Activated CD4-positive, alpha-beta T cell treated with anti-CD3 and anti-CD28 coated beads for 36 hours (primary cell): ENCODE data around the gene DLGAP1. TPM values are rescaled to one million over a fixed set of nuclear protein-coding genes. Genes with fewer than 3 reads are reported as not detected.

ENCODE experiments used
- ATAC-seq: fragments of 200-7000 bp; cut with Tn5 transposase; one replicate; pipeline ENCODE4 v1.10.0; 2021; ENCODE audit warnings: mild to moderate bottlenecking, moderate library complexity
- CTCF ChIA-PET: fragments of 350-600 bp; sonication (Branson Sonifier 250); formaldehyde crosslinking; loops from one replicate; lab custom pipeline; 2021; ENCODE audit warnings: antibody characterized with exemption; lab: Charles Lee
- POLR2A ChIA-PET: fragments of 350-600 bp; sonication (Branson Sonifier 250); formaldehyde crosslinking; loops from one replicate; lab custom pipeline; 2021; ENCODE audit warnings: antibody characterized with exemption, inconsistent platforms; lab: Charles Lee
- DNase-seq: peaks from one replicate; pipeline ENCODE4 v3.0.0-alpha.2; 2020
- H3K27ac Mint-ChIP-seq: one replicate; pipeline ENCODE4 v1.8.0; 2021; ENCODE audit warnings: mixed read lengths
- H3K27me3 Mint-ChIP-seq: one replicate; pipeline ENCODE4 v1.8.0; 2021; ENCODE audit warnings: mixed read lengths
- H3K36me3 Mint-ChIP-seq: one replicate; pipeline ENCODE4 v1.8.0; 2021; ENCODE audit warnings: low read depth, mixed read lengths
- H3K4me1 Mint-ChIP-seq: one replicate; pipeline ENCODE4 v1.8.0; 2021; ENCODE audit warnings: mixed read lengths
- H3K4me3 Mint-ChIP-seq: one replicate; pipeline ENCODE4 v1.8.0; 2021; ENCODE audit warnings: mild to moderate bottlenecking, moderate library complexity, mixed read lengths
- H3K9me3 Mint-ChIP-seq: one replicate; pipeline ENCODE4 v1.8.0; 2021; ENCODE audit warnings: low read depth, mixed read lengths
- intact Hi-C, 2 experiments: fragments of 100-400 bp; cut with DNase I in 1 of 2; cut with micrococcal nuclease in 1 of 2; formaldehyde crosslinking; loops; one replicate each; pipeline versions ENCODE4 v1.14.2 to v1.15.1; 2022 to 2024; cut with DNase I, micrococcal nuclease
- total RNA-seq, 2 experiments: library from RNA; stranded (reverse); gene quantifications; one replicate each; pipeline ENCODE4 v1.2.3, GENCODE V29; 2021

Gene DLGAP1
- total RNA-seq, 2 experiments from 2014 or later: 0.14 TPM; not detected in 1

DNA sequence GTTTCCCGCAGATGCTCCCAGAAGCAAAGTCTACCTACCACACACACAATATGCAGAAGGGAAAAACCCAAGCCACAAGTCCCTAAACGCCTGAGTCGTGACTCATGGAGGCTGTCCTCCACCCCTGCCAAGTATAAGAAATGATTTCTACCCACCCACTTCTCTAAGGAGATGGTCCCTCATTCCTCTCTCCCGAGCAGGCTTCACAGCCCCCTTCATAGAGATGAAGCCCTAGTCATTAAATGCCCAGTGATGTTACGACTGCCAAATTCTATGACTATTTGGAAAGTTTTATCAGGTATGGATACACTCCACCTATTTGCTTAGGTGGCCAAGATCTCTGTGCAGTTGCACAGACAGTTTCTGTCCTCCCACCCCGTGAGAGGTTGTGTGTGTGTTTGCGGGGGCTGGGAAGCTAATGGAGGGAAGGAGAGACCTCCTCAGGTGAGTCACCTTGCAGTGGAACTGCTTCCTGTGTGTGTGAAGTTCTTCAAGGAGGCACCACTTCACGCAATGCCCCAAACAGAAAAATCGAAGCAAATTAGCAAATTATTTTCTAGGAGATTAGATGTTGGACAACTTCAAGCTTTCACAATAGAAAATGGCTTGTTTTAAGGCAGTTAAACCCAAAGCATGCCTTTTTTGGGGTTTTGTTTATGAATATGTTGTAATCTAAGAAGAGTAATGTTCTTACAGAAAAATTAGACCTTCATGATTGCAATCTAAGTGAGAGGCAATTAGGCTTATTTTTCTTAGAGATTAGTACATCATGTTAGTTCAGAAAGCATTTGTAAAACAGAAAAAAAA, 830.0 kb downstream of the DLGAP1 start:
- CTCF ChIA-PET: interaction anchor here (0.8 to 1.8 kb wide), 3 partner anchors 40 to 328 kb away, joined by 3 to 8 read pairs (median 3); no protein-coding TSS in a partner anchor
- POLR2A ChIA-PET: interaction anchor here (1.0 kb wide), 1 partner anchor 21 kb away, joined by 3 read pairs; no protein-coding TSS in a partner anchor
- ATAC-seq (peak; percentile 89), DNase-seq (peak; percentile 81)
- Mint-ChIP-seq H3K9me3 (no peaks in the 10 kb centered on the region), H3K4me1 (peaks cover 39% of the 10 kb centered on the region), H3K36me3 (no peaks in the 10 kb centered on the region), H3K27ac (peak overlapping the region; percentile 91), H3K27me3 (no peaks in the 10 kb centered on the region), H3K4me3 (peak overlapping the region; percentile 42)
- intact Hi-C loops: loop anchor here (1.0 to 2.0 kb wide), 7 partner anchors 18 to 146 kb away; no protein-coding TSS in a partner anchor

DNA sequence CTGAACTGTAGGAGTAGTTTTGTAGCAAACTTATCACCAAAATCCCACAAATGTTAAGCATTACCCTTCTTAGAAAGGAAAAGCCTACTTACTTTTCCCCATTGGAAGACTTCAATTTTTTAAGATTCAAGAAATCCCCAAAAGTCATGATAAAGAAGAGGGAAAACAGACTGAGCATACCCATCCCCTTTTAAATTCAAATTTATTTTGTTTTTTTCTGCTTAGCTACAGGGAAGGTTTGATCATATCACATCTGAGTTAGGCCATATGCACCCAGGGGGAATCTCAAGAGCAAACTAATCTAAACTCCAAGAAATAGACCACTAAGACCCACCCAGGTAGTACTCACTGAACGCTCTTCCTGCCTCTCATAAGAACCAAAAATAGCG, 830.6 kb downstream of the DLGAP1 start:
- peak overlapping the region; percentile 42 for H3K4me3 Mint-ChIP-seq
- H3K27me3 Mint-ChIP-seq: no peaks in the 10 kb centered on the region
- POLR2A ChIA-PET: interaction anchor here (1.0 kb wide), 1 partner anchor 21 kb away, joined by 3 read pairs; no protein-coding TSS in a partner anchor
- H3K4me1 Mint-ChIP-seq: peaks cover 39% of the 10 kb centered on the region
- no peaks in the 10 kb centered on the region for H3K9me3 Mint-ChIP-seq
- intact Hi-C loops: loop anchor here (1.0 to 2.0 kb wide), 4 partner anchors 18 to 30 kb away; no protein-coding TSS in a partner anchor
- H3K27ac Mint-ChIP-seq: peak overlapping the region; percentile 91
- CTCF ChIA-PET: interaction anchor here (0.7 to 1.8 kb wide), 7 partner anchors 17 to 327 kb away, joined by 3 to 8 read pairs (median 3); no protein-coding TSS in a partner anchor
- ATAC-seq (no peak), DNase-seq (no peak)
- no peaks in the 10 kb centered on the region for H3K36me3 Mint-ChIP-seq

DNA sequence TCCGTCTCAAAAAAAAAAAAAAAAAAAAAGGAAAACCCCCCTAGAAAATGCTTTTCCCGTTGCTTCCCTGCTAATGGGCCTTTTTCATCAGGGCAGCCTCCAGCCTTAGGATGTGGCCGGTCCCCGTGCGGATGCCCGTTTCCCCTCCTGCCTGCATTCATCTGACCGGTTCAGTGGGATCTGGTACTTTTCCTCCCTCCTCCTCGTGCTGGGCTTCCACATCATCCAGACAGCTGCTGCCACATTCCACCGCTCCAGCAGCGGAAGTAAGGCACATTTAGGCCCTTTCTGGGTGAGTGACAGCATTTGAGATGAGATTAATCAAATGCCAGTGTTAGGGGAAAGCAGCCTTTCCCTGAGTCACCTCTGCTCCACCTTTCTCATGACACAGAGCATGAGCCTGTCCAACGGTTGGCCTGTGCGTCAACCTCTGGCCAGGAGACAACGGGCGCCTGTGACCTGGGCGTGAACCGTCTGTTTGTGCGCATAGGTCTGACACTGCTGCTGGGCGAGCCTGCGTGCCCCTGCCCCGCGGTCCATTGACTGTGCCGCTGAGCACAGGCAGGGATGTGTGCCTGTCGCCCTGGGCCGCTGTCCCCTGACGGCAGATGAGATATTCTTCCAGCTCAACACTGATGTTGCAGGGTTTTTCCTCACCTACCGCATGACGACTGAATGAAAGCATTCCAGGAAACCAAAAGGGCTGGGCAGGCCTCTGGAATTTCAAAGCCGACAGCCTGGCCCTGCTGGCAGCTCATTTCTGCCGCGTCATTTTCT, 831.1 kb downstream of the DLGAP1 start:
- peak; percentile 68 for DNase-seq
- Mint-ChIP-seq H3K36me3 (no peaks in the 10 kb centered on the region), H3K9me3 (no peaks in the 10 kb centered on the region), H3K4me3 (peak overlapping the region; percentile 42), H3K27ac (peak overlapping the region; percentile 91), H3K27me3 (no peaks in the 10 kb centered on the region), H3K4me1 (peaks cover 39% of the 10 kb centered on the region)
- ATAC-seq: peak; percentile 50
- CTCF ChIA-PET: interaction anchor here (0.7 to 1.8 kb wide), 9 partner anchors 12 to 326 kb away, joined by 3 to 8 read pairs (median 3); no protein-coding TSS in a partner anchor
- intact Hi-C loops: loop anchor here (1.0 to 2.0 kb wide), 4 partner anchors 18 to 29 kb away; no protein-coding TSS in a partner anchor
- POLR2A ChIA-PET: interaction anchor here (0.6 kb wide), 1 partner anchor 363 kb away, joined by 7 read pairs; no protein-coding TSS in a partner anchor

DNA sequence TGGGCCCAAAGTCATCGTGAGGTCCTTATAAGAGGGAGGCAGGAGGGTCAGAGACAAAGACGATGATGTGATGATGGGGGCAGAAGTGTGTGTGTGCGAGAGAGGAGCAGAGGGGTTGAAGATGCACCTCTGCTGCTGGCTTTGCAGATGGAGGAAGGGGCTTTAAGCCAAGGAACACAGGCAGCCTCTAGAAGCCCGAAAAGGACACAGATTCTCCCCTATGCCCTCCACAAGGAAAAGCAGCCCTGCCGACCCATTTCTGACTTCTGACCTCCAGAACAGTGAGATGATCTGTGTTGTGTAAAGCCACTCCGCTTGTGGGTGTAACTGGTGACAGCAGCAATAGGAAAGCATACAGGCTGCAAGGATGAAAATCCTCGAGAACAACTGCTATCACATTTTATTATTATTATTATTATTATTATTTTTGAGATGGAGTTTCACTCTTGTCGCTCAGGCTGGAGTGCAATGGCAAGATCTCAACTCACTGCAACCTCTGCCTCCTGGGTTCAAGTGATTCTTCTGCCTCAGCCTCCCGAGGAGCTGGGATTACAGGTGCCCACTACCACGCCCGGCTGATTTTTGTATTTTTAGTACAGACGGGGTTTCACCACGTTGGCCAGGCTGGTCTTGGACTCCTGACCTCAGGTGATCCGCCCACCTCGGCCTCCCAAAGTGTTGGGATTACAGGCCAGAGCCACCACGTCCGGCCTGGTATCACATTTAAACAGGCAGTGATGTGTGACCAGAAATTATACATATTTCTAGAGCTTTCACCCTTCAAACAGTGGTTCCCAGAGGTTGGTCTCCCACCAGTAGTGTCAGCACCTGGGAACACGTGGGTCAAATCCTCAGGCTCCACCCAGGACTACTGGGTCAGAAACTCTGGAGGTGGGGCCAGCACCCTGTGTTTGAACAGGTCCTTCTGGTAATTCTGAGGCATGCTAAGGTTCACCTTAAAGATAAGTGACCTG, 834.7 kb downstream of the DLGAP1 start:
- Mint-ChIP-seq H3K9me3 (no peaks in the 10 kb centered on the region), H3K4me3 (no peak overlapping the region), H3K27ac (no peak overlapping the region), H3K36me3 (no peaks in the 10 kb centered on the region), H3K4me1 (peaks cover 28% of the 10 kb centered on the region), H3K27me3 (no peaks in the 10 kb centered on the region)
- DNase-seq (no peak), ATAC-seq (no peak)
- intact Hi-C loops: no loop called here
- POLR2A ChIA-PET: interaction anchor here (0.6 kb wide), 1 partner anchor 173 kb away, joined by 3 read pairs; no protein-coding TSS in a partner anchor
- CTCF ChIA-PET: interaction anchor here (1.6 kb wide), 1 partner anchor 45 kb away, joined by 6 read pairs; no protein-coding TSS in a partner anchor

DNA sequence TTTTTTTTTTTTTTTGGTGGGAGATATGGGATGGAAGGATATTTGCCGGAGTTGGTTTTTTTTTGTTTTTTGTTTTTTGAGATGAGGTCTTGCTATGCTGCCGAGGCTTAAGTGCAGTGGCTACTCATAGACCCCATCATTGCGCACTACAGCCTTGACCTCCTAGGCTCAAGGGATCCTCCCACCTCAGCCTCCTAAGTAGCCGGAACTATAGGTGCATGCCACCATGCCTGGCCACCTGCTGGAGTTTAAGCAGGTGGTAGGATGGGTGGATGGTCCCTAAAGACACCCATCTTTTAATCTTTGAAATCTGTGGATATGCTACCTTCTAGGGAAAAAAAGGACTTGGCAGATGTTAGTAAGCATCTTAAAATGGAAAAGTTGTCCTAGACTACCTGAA, 835.4 kb downstream of the DLGAP1 start:
- Mint-ChIP-seq H3K27me3 (no peaks in the 10 kb centered on the region), H3K36me3 (no peaks in the 10 kb centered on the region), H3K4me3 (no peak overlapping the region), H3K27ac (no peak overlapping the region), H3K9me3 (no peaks in the 10 kb centered on the region), H3K4me1 (peaks cover 21% of the 10 kb centered on the region)
- ATAC-seq: no peak
- ChIA-PET CTCF (no interaction called here), POLR2A (no interaction called here)
- intact Hi-C loops: no loop called here
- no peak for DNase-seq

DNA sequence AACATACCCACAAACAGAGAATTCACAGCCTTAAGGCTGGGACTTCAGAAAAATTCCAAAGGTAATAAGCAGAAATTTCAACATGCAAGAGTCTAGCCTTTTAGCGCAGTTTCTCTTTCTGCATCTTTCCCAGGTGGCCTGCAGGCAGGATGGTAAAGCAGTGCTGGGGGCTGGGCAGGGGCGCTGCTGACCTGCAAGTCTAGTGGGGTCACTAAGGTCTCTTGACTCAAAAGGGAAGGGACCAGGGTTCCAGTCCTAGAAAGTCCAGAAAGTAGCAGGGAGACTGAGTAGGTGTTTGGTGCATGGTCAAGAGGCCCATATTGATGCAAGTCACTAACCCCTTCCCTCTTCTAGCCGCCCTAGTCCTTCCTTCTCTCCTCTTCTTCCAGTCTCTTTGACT, 835.9 kb downstream of the DLGAP1 start:
- no peaks in the 10 kb centered on the region for H3K9me3 Mint-ChIP-seq
- CTCF ChIA-PET: no interaction called here
- no peak overlapping the region for H3K4me3 Mint-ChIP-seq
- no peaks in the 10 kb centered on the region for H3K27me3 Mint-ChIP-seq
- POLR2A ChIA-PET: no interaction called here
- H3K27ac Mint-ChIP-seq: no peak overlapping the region
- ATAC-seq (no peak), DNase-seq (no peak)
- no peaks in the 10 kb centered on the region for H3K36me3 Mint-ChIP-seq
- intact Hi-C loops: no loop called here
- H3K4me1 Mint-ChIP-seq: peaks cover 16% of the 10 kb centered on the region

DNA sequence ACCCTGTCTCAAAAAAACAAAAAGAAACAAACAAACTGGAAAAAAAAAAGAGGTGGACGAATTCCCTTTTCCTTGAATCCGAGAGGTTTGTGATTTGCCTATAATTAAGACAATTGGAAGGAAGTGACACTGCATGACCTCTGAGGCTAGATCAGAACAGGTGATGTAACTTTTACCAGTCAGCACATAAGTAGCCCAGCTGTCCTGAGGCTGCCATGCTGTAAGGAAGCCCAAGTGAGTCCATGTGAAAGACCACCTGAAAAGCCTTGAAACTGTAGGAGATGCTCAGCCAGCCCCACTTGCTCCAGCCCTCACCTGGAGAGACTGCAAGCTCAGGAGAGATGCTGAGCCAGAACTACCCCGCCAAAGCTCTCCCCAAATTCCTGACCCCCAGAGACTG, 838.4 kb downstream of the DLGAP1 start:
- Mint-ChIP-seq H3K27ac (no peak overlapping the region), H3K27me3 (no peaks in the 10 kb centered on the region), H3K36me3 (no peaks in the 10 kb centered on the region), H3K4me1 (no peaks in the 10 kb centered on the region), H3K9me3 (no peaks in the 10 kb centered on the region), H3K4me3 (no peak overlapping the region)
- no peak for ATAC-seq
- CTCF ChIA-PET: interaction anchor here (0.6 kb wide), 1 partner anchor 517 kb away, joined by 3 read pairs; no protein-coding TSS in a partner anchor
- intact Hi-C loops: no loop called here
- no peak for DNase-seq
- POLR2A ChIA-PET: no interaction called here

DNA sequence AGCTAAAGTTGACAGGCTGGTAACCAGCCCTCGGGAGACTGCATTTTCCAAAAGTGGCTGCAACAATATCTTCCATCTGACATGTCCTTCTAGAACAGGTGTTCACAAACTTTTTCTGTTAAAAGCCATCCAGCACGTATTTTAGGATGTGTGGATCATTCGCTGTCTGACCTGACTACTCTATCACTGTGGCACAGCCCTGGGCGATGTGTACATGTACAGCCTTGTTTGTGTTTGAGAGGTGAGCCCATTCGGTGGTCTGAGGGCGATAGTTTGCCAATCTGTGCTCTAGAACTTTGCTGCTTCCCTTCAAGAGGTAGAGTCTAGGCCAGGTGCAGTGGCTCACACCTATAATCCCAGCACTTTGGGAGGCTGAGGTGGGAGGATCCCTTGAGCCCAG, 839.0 kb downstream of the DLGAP1 start:
- intact Hi-C loops: no loop called here

DNA sequence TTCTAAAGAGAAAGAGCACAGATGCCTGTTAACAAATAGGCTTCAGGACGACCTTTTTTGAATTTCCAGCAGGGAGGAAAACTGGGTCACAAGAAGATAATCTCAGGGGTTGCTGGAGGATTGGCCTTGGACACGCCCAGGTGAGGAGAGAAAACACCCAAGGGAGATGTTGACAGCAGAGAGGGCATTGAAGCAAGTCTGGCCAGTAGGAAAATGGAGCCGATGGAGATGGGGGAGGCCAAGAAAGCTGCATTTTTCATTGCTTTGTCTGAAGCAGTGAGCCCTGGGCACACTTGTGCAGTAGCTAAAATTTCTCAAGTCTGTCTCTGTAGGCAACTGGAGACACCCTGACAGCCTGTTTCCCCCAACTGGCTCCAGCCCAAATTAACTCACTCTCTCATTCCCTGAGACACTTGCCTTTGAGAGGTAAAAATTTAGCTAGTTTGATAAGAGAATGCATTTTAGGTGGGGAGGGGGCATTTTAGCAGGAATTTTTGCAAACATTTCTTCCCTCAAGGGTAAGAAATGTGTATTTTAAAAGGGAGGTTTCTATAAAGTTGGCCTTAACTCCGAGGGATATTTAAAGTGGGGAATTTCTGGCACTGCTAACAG, 839.6 kb downstream of the DLGAP1 start:
- Mint-ChIP-seq H3K4me1 (peaks cover 6% of the 10 kb centered on the region), H3K27me3 (no peaks in the 10 kb centered on the region), H3K4me3 (no peak overlapping the region), H3K36me3 (no peaks in the 10 kb centered on the region), H3K27ac (no peak overlapping the region), H3K9me3 (no peaks in the 10 kb centered on the region)
- intact Hi-C loops: no loop called here
- DNase-seq (no peak), ATAC-seq (no peak)
- CTCF ChIA-PET: interaction anchor here (0.8 to 1.1 kb wide), 2 partner anchors 21 to 47 kb away, joined by 3 to 4 read pairs; no protein-coding TSS in a partner anchor
- POLR2A ChIA-PET: interaction anchor here (0.5 kb wide), 1 partner anchor 79 kb away, joined by 3 read pairs; no protein-coding TSS in a partner anchor

More for the DNA sequence above, 839.0 kb downstream of the DLGAP1 start:
- Mint-ChIP-seq H3K9me3 (no peaks in the 10 kb centered on the region), H3K27ac (no peak overlapping the region), H3K4me3 (no peak overlapping the region), H3K27me3 (no peaks in the 10 kb centered on the region), H3K4me1 (peaks cover 4% of the 10 kb centered on the region), H3K36me3 (no peaks in the 10 kb centered on the region)
- ChIA-PET POLR2A (no interaction called here), CTCF (interaction anchor here (0.8 to 1.1 kb wide), 2 partner anchors 22 to 46 kb away, joined by 3 to 4 read pairs; no protein-coding TSS in a partner anchor)
- DNase-seq (no peak), ATAC-seq (no peak)

DNA sequence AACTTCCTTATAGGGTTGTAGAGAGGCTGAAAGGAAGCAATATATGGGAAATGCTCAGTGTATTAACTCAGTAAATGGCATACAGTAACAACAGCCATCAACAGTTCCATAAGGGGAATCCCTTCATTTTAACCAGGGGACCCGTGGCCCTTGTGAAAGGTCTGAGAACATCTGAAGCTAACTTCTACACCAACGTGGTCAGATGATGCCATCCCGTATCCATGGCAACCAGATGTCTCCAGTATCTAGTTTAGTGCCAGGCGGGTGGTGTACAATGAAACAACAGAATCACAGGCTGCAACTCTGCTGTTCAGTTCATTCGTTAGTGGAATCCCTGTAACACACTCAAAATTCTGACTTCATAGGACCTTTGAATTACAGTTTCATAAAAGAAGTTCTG, 842.8 kb downstream of the DLGAP1 start:
- peak; percentile 62 for ATAC-seq
- POLR2A ChIA-PET: no interaction called here
- H3K36me3 Mint-ChIP-seq: peaks cover 3% of the 10 kb centered on the region

More for the DNA sequence above, 842.8 kb downstream of the DLGAP1 start:
- H3K4me3 Mint-ChIP-seq: no peak overlapping the region
- H3K27ac Mint-ChIP-seq: no peak overlapping the region
- no peaks in the 10 kb centered on the region for H3K27me3 Mint-ChIP-seq
- CTCF ChIA-PET: interaction anchor here (0.6 to 1.2 kb wide), 3 partner anchors 11 to 413 kb away, joined by 3 to 4 read pairs (median 3); no protein-coding TSS in a partner anchor
- H3K4me1 Mint-ChIP-seq: peaks cover 15% of the 10 kb centered on the region
- no peaks in the 10 kb centered on the region for H3K9me3 Mint-ChIP-seq
- intact Hi-C loops: no loop called here
- DNase-seq: peak; percentile 58
